ENCODE measurements around the gene ZNF440.
"Not testable (repeated sequence)": the region's sequence is repeated elsewhere in the genome, so short reads cannot be mapped to it uniquely, and the experiment has no call there.

Gene ZNF440

DNA sequence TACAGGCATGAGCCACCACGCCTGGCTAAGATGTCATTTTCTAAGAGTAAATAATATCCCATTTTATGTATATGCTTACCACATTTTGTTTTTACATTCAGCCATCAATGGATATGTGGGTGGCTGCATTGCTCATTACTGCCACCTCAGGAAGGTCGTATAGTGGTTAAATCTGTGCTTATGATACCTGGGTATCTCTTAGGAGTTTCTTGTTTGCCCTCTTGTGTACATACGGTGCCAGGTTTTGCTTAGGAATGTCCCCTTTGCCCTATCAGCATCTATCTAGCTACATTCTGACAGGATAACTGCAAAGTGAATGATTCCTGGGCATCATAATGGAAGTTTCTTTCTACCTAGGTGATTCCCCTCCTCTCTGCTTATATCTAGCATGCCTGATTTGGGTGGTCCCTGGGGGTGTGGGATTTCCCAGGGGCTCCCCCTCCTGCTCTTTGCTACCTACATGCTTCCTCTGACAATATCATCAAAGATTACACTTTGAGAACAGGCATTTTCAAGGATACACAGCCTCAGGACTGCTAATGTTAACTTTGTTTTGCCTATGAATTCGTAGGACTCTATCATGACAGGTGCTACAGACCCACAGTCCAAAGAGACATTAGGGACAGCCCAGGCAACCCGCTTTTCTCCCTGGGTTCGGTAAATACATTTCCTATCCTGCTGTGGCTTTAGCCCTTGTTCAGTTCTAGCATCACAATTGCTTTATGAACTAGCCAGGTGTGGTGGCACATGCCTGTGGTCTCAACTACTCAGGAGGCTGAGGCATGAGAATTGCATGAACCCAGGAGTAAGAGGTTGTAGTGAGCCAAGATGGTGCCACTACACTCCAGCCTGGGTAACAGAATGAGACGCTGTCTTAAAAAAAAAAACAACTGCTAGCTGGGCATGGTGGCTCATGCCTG lies 15.1 kb downstream of the ZNF440 start:
- not testable (repeated sequence) for DNase-seq

DNA sequence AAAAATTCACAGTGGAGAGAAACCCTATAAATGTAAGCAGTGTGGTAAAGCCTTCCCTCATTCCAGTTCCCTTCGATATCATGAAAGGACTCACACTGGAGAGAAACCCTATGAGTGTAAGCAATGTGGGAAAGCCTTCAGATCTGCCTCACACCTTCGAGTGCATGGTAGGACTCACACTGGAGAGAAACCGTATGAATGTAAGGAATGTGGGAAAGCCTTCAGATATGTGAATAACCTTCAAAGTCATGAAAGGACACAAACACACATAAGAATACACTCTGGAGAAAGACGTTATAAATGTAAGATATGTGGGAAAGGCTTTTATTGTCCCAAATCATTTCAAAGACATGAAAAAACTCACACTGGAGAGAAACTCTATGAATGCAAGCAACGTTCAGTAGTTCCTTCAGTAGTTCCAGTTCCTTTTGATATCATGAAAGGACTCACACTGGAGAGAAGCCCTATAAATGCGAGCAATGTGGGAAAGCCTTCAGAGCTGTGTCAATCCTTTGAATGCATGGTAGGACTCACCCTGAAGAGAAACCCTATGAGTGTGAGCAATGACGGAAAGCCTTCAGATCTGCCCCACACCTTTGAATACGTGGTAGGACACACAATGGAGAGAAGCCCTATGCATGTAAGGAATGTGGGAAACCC lies 18.3 kb downstream of the ZNF440 start:
- no peak for DNase-seq

DNA sequence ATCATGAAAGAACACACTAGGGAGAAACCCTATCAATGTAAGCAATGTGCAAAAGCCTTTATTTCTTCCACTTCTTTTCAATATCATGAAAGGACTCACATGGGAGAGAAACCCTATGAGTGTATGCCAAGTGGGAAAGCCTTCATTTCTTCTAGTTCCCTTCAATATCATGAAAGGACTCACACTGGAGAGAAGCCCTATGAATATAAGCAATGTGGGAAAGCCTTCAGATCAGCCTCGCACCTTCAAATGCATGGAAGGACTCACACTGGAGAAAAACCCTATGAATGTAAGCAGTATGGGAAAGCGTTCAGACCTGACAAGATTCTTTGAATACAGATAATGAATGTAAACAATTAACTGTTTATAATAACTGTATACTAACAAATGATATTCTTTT lies 19.5 kb downstream of the ZNF440 start:
- no peak for DNase-seq

DNA sequence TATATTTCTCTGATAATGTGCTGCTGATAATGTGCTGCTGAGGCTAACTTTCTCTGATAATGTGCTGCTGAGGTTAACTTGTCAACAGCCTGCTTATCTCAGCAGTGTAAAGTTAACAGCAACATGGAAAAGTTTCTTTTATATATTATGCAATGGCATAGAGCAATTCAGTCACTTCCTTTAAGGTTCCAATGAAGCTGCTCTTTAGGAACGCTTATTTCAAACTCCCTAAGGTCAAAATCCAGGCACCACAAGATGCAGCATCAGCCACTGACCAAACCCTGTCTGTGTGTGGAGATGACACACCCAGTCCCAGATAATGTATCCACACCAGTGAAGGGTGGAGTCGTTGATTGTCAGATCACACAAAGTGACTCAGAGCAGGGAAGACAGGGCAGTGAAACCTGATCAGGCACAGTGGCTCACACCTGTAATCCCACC lies 21.6 kb downstream of the ZNF440 start:
- DNase-seq, result not testable (repeated sequence)

DNA sequence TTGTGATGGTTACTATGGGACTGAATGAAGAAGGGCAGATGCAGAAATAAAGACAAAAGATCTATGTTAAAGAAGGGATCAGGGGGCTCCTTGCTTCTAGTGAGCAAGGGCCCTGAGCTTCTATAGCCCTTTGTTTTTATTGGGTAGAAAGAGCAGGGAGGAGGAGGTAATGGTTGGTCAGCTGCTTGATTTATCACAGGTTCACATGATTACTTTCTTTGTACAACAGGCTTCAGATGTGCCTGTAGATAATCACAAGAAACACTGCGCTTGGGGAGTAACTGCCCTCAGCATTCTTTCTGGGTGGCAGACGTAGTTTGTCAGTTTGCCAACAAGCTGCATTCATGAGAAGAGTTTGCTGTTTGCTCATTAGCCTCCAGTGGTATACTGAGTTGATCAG lies 29.6 kb downstream of the ZNF440 start:
- no peak for DNase-seq

DNA sequence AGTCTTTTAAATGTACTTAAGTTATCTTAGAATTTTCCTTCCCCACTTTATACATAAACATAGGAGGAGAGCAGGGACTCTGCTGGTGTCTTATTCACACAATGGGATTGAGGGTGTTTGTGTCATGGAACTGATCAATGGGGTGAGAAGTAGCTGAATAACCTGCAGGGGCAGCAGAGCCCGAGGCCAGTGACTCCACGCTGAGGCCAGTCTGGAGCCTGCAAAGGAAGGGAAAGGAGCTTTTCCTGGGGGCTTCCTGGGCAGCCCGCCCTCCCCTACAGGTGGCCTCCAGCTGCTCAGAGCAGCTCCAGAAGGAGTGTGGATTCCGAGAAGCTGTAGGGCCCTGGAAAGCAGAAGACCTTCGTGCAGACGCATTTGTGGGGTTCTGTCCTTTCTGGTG lies 33.5 kb downstream of the ZNF440 start:
- DNase-seq, result not testable (repeated sequence)

DNA sequence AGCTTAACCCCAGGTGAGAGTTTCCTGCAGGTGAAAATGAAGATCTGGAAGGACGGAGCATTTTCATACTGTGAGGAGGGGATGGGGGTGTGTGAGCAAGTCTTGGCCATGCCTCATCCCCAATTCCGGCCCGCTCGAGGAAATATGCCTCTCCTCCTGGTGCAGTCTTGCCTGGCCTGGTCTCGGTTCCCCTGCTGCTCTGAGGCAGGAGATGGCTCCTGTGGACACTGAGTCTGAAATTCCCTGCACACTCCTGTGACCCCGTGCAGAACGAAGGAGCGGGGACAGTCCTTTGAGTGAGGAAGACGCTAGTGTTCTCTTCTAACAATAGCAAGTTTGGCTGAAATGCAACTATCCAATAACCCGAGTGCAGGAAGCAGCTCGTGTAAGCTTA lies 34.1 kb downstream of the ZNF440 start:
- no peak for DNase-seq

DNA sequence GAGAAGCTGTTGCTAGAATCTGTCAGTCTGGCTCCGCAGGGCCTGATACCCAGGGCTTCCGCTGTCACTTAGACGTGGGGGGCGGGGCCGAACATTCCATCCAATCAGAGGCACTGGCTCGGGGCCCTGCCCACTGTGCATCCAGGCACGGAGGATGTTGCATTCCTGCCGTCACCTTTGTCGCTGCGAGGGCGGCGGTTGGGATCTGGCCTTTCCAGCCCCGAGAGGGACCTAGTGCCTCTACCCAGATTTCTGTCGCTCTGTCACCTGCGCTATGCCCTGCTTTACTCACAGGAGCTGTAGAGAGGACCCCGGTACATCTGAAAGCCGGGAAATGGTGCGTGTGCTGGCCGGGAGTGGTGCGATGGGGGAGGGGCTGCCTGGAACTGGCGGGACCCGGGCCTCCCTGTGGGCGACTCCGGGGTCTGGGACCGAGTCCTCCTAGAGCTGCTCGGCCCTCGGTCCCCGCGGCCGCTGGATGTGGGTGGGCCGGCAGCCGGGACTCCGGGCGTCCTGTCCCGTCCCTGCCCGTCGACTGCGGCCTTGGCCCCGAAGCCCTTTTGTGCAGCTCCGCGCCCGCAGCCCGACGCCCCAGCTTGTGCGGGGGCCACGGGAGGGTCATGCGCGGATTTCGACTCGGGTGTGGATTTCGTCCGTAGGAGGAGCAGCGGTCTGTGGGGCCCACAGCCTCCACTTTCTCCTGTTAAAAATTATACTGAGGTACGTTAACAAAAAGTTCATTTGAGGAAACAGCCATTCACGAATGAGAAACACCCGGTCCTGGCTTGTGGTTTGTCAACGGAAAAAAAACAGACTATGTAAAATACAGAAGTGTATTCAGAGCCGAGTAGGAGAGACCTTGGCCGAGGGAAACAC lies 34.8 kb downstream of the ZNF440 start, which contains the start of gene ZNF439:
Gene ZNF439, plus strand, starts transcription at position 133 of the 876 bp plus-strand sequence. Its CDS starts 142 bp downstream, at position 275.
- peak; percentile 96 for DNase-seq

DNA sequence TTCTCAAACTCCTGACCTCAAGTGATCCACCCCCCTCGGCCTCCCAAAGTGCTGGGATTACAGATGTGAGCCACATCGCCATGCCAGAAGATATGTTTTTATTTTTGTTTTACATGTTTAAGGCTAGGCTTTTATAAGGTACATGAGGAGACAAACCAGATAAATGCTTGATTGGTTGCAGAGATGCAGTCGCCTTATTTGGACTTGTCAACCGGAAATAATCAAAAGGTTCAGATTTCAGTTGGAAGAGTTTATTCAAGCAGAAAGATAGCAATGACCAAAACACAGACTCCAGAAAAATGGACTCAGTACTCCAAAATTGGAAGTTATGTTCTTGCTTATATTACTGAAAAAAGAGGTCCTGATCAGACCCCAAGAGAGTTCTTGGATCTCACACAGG lies 36.2 kb downstream of the ZNF440 start:
- DNase-seq, result not testable (repeated sequence)

DNA sequence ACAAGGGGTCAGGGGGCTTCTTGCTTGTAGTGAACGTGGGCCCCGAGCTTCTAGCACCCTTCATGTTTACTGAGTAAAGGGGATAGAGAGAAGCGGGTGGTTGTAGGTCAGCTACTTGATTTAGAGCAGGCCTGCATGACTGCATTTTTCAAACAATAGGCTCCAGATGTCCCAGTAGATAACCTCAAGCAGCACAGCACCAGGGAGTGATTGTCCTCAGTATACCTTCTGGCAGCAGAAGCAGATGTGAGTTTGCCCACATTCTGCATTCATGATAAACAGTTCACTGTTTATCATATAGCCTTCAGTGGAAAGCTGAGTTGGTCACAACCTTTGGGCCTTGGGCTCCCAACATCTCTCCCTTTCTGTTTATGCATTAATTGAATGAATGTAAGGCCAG lies 39.3 kb downstream of the ZNF440 start:
- no peak for DNase-seq

DNA sequence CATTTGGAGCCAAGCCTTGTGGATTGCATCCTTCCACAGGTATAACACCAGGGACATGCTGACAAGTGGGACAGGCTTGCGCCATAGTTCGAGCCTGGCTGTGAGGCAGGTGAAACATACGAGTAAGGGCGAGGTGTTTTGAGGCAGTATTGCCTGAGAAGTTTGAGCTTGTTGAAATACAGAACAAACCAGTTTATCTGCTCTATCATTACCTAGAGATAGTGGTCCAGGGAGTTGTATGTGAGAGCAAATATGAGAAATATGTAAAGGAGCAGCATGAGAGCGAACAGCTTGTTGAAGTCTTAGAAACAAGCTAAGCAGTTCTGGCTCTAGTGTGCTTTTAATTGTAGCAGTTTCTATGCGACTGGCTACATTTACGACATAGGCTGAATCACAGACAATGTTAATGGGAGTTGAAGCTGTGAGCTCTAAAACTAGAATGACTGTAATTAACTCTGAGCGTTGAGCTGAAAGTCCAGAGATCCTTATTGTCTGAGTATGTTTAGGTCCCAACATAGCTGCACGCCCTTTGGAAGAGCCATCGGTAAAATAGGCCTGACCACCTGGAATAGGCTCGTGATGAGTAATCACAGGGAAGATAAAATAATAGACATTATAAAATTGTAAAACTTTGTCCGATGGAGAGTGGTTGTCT lies 42.6 kb downstream of the ZNF440 start:
- no peak for DNase-seq

DNA sequence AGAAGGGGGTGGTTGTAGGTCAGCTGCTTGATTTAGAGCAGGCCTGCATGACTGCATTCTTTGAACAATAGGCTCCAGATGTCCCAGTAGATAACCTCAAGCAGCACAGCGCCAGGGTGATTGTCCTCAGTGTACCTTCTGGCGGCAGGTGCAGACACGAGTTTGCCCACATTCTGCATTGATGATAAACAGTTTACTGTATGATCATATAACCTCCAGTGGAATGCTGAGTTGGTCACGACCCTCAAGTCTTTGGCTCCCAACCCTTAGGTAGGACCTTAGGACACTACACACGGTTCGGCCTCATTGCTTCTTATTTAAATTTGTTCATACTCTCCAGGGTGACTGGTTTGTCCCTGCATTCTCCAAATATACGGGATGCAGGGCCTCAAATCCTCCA lies 46.6 kb downstream of the ZNF440 start:
- no peak for DNase-seq

DNA sequence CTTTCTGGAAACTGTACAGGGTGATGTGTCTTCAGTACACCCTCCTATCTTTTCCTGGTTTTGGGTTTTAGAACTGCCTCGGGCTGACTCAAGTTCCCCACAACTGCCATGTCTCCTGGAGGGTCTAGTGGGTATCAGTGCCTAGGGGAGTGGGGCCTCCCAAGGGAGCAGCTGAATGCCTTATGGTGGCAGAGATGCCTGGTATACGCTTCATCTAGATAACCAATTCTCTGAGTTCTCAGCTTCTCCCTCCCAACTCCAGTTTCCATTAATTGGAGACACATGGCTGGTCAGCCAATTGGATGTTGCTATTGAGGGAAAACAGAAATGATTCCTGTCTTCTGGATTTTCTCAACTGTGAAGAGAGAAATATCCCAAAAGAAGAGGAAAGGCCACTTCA lies 47.2 kb downstream of the ZNF440 start:
- no peak for DNase-seq

DNA sequence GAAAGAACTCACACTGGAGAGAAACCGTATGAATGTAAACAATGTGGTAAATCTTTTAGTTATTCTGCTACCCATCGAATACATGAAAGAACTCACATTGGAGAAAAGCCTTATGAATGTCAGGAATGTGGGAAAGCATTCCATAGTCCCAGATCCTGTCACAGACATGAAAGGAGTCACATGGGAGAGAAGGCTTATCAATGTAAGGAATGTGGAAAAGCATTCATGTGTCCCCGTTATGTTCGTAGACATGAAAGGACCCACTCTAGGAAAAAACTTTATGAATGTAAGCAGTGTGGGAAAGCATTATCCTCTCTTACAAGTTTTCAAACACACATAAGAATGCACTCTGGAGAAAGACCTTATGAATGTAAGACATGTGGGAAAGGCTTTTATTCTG lies 53.7 kb downstream of the ZNF440 start:
- not testable (repeated sequence) for DNase-seq

DNA sequence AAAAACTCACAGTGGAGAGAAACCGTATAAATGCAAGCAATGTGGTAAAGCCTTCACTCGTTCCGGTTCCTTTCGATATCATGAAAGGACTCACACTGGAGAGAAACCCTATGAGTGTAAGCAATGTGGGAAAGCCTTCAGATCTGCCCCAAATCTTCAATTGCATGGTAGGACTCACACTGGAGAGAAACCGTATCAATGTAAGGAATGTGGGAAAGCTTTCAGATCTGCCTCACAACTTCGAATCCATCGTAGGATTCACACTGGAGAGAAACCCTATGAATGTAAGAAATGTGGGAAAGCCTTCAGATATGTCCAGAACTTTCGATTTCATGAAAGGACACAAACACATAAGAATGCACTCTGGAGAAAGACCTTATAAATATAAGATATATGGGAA lies 54.1 kb downstream of the ZNF440 start:
- DNase-seq, result no peak

DNA sequence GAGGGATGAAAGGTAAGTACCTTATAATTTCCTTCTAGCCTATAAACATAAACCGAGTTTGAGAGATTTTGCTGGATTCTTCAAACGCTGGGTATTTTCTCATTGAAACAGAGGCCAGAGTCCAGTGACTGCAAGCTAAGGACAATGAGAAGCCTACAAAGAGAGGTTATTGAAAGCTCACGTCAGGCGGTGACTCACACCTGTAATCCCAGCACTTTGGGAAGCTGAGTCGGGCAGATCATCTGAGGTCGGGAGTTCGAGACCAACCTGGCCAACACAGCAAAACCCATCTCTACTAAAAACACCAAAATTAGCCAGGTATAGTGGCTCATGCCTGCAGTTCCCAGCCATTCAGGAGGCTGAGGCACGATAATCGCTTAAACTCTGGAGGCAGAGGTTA lies 58.6 kb downstream of the ZNF440 start:
- DNase-seq, result no peak

DNA sequence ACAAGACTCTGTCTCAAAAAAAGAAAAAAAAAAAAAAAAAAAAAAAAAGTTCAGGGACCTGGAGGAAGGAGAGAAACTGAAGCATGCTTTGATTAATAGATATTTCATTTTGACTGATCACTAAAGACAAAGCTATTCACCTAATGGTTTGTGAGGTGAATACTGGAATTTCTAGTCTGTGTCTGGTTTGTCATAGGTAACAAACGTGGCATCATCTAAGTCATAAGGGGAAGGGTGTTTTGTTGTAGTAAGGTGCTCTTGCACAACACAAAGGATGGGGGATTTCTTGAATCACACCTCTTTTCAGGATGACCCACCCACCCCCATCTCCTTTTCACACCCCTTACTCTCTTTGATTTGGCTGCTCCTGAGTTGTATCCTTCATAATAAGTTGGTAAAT lies 59.7 kb downstream of the ZNF440 start:
- DNase-seq, result no peak

DNA sequence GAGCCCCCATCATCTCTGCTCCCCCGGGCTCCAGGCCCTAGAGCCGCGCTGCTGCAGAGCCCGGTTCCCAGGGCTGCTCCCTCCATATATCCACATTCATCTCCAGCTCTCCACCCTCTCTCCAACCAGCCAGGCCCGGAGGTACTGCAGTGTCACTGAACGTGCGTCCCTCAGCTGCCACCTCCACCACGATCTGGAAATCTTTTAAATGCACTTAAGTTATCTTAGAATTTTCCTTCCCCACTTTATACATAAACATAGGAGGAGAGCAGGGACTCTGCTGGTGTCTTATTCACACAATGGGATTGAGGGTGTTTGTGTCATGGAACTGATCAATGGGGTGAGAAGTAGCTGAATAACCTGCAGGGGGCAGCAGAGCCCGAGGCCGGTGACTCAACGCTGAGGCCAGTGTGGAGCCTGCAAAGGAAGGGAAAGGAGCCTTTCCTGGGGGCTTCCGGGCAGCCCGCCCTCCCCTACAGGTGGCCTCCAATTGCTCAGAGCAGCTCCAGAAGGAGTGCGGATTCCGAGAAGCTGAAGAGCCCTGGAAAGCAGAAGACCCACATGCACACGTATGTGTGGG lies 65.7 kb downstream of the ZNF440 start:
- peak; percentile 69 for DNase-seq

DNA sequence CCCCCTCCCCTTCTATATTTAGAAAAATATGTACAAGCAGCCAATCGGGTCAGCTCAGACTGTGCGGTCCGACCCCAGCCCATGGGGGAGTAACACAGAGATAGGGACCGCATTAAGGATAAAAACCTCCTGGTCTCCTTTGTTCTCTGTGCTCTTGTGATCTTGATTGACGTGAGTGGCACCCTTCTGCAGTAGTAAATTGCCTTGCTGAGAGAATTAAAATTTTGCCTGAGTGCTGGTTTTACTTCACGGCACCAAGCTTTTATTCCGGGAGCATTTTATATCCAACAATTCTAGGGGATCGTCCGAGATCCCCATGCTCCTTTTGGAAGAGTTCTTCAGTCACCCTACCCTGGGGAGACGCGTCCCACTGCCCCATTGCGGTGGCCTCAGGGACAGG lies 66.5 kb downstream of the ZNF440 start:
- DNase-seq, result no peak

DNA sequence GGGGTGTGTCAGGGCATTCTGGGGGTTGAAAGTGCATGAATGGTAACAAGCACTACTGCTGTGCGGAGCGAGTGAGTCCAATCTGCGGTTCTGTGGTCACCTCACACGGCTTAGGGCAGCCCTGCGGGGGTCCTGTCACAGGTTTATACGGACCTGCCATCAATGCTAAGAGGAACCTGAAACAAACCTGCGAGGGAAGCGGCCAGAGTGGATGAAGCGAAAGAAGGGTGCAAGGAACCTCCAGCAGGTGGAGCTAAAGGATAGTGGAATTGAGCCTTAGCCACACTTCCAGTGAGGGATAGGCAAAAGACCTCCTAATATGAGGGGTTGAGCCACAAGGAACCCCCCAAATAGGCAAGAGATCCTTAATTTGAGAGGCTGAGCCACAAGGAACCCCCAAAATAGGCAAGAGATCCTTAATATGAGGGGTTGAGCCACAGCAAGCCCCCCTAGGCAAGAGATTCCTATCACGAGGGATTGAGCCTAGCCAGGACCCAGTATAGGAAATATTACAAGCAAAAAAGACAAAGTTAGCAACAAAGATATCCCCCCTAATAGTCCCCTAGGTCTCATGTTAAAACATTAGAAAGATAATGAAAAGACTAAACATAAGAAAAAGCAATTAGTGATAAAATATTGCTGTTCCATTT lies 67.2 kb downstream of the ZNF440 start:
- DNase-seq, result peak; percentile 69

DNA sequence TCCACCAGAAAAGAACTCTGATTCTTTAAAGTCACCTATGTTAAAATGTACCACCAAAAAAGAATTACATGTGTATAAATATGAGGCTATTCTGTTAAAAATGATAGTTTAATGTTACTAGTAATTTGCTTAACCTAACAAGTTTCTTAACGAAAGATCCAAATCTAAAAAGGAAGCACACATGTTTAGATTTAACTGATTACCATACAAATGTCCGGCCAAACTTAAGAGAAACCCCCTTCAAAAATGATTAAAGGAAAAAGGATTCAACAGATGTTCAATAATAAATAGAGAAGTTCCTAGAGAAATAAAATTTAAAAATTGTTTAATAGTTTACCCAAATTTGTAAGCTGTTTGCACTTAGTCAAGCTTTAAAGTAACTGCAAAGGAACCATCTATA lies 68.5 kb downstream of the ZNF440 start:
- DNase-seq, result no peak

All from stimulated activated CD4-positive, alpha-beta T cell treated with anti-CD3 and anti-CD28 coated beads, Interleukin-15, amount 100 ng/mL, for 24 hours (primary cell).